GM21367 (cell line): Measurements from ENCODE around the gene SLC9C1.

Experiments
- ATAC-seq: cut with Tn5 transposase; IDR thresholded peaks from one replicate; pipeline ENCODE4 v1.9.1; 2021; ENCODE audit not compliant: unreplicated experiment

The SLC9C1 gene

DNA sequence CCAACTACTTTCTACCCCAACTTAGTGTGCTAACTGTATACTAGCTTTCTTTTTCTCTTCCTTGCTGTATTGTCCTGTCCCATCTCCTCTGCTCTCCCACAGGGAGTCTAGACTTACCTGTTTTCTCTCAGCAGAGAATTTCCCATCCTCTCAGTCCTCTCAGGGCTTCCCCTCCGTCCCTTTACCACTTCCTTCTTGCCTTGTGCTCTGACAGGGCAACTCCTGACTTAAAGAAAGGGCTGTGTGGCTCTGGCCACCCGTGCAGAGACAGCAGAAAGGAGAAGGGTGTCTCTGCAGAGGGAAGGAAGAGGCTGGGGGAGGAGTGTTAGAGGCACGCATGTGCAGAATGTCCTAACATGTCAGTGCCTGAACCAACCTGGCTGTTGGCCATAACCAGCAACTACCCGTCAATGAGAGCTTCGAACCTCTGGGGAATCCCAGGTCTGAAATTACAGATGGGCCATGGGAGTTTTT is 161.0 kb downstream of the SLC9C1 start, which contains the start of gene GCSAM:
GCSAM (minus strand) TSS at position 274 of the 474 bp plus-strand sequence; CDS start at position 146, 128 bp downstream.
- ATAC-seq = peak; percentile 60

- ATAC-seq = no peak
Observed at GRCh38 chr3:112132554-112132953, 161.5 kb downstream of the SLC9C1 start.

GRCh38 chr3:112132088-112132487 is 161.9 kb downstream of the SLC9C1 start:
- no peak for ATAC-seq

- ATAC-seq = no peak
Observed at GRCh38 chr3:112131111-112131510, 162.9 kb downstream of the SLC9C1 start.

- ATAC-seq = no peak
Observed at GRCh38 chr3:112130638-112130993, 163.4 kb downstream of the SLC9C1 start.

- ATAC-seq = no peak
Observed at GRCh38 chr3:112129925-112130637, 163.9 kb downstream of the SLC9C1 start.

- ATAC-seq = peak; percentile 42
Observed at GRCh38 chr3:112128843-112129727, 164.9 kb downstream of the SLC9C1 start.

- no peak for ATAC-seq
Observed at GRCh38 chr3:112127522-112128494, 166.2 kb downstream of the SLC9C1 start.

GRCh38 chr3:112126511-112126911 is 167.5 kb downstream of the SLC9C1 start:
- no peak for ATAC-seq

DNA sequence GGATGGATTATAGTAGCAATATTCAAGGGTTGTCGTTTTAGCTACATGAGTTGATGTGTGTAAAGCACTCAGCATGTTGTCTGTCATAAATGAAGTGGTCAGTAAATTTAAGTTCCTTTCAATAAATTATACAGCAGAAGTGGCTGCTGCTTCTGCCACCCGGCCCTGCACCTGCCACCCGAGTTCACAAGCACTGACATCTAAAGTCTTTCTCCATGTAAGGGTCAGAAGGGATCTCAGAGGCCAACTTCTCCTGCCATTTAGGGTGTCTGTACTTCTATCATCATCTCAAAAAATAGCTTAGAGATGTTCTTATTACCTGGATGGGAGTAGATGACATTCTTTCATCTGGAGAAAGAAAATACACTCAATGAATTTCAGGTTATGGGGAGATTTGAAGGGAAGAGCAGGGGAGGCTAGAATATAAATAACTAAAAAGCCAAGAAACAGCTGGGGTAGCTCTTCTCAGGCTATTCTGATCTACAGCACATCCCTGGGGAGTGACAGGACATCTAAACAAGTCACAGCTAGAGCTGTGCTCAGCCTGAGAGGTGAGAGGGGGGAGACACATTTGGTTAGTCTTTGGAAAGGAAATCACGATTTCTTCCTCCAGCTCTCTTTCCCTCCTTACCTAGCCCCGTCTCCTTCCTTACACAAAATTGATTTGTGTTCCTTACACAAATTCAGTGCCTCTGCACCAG is 169.0 kb downstream of the SLC9C1 start:
- no peak for ATAC-seq

DNA sequence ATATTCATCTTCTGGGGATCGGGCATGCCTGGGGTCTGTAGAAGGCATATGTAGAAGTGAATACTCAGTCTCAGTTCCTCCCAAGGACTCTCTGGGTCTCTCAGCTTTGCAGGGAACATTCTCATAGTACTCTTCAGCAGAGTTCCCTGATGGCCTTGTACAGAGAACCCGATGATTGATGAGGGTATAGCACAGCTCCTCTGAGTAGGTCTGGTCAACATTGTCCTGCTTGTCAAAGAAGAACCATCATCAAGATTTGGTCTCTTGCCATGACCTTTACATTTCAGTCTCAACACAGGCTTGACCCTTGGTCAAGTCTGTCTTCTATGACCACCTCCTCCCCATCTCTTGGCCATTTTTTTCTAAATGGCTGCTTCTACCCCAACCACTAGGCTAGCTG is 170.5 kb downstream of the SLC9C1 start:
- ATAC-seq = no peak

DNA sequence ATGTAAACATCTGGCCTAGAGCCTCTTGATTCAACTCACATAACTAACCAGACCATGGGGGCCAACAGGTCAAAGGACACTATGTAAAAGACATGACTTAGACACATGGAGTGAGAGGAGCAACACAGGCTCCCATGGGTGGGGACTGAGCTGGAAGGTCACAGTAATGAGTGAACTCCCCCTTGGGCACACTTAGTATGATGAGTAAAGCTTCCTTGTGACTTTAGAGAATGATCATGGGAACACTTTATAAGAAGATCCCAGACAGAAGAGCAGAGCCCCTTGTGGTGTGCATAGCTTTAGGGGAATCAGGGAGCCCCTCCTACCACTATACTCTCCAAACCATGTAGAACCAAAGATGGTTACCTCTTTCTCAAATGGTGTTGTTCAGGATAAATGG is 171.1 kb downstream of the SLC9C1 start:
- no peak for ATAC-seq

DNA sequence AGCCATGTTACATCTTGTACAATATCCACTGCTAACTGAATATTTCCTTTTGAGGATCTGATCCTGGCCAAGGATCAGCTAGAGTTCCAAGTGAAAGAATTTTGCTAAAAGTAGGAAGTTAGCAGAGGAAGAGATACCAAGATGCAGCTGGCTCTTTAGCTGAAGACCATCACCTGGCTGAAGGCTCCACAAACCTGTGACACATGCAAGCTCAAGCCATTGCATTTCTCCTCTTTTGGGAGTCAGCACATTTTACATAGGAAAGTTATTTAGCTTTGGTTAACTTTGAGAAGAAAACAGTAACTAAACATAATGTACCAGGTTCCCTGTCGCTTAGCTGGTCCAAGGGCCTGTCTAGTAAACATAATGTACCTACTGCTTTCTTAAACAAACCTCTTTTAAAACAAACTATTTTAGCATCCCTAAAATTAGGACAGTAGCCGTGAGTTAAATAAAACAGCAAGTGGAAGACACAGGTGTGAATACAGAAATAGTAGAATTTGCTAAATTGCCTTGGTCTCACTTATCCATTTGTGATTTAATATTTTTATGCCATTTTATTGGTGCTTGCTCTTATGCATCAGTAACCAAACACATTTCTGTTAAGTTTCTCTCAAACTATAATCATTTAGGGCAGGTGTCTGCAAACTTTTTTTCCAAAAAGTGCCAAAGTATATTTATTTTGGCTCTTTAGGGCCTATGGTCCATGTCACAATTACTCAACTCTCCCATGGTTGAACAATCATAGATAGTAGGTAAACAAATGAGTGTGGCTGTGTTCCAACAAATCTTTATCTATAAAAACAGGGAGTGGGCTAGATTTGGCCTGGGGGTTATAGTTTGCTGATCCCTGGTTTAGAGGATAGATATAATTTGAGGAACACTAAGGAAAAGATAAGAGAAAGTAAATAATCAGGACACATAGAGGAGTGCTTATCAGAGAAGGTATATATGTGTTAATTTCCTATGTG is 172.2 kb downstream of the SLC9C1 start:
- ATAC-seq = no peak

DNA sequence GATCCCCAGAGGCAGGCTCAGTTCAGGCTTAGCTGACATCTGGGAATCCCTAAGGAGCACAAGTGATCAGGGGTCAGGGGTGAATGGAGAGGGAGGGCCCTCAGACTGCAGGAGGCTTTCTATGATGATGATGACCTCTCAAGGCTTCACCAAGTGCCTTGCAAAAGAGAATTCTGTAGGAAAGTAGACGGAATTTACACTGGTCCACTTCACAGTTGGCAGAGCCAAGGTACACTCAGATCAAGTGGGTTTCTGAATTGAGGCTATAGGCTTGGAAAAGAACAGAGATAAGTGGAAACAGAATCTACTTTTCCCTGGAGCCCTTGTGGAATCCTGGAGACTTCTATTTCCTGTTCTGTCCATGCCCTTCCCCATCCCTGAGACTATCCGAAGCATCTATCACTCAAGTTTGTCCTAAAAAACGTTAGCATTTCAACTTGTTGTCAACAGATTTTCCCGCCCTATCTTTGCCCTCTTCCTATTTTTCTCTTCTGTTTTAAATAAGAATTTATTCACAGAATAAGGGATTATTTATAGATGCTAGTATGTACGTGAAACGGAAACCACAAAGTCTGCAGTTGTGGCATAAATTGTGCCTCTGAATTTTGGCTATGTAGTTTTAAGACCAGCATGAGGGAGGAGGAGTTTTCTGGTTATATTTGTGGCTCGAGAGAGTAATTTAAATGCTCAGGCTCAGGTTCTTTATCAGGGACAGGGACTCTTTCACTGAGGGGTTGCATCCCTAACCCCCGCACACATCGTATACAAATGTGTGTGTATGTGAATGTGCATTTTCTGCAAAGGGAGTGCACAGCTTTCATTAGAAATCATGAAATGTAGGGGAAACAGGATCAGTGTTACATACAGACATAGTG is 173.8 kb downstream of the SLC9C1 start:
- ATAC-seq = no peak

- ATAC-seq = no peak
Observed at GRCh38 chr3:112117841-112118571, 176.0 kb downstream of the SLC9C1 start.

DNA sequence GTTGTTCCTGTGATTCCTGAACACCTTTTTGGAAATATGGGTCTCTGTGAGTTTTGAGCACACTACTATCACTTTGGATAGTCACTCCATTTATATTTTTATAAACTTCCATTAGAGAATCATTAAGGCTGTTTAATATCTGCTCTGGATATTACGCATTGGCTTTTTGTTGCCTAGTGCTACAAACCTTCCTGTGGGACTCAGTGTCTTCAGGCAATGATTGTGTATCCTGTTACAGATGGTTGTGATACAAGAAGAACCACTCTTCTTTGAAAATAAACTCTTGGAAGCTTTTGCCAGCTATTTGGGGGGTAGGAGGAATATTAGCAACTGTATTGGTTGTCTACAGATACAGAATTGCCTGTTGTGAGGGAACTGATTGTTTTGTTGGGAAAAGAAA is 176.6 kb downstream of the SLC9C1 start:
- no peak for ATAC-seq

- ATAC-seq = no peak
Observed at GRCh38 chr3:112116748-112117186, 177.2 kb downstream of the SLC9C1 start.
